ENCODE results near the gene WDR41. TPM values are rescaled to one million over a fixed set of nuclear protein-coding genes. Genes with fewer than 3 reads are reported as not detected.
A peak's percentile ranks its signal among the peaks of the same experiment; 100 is the strongest.

WDR41 gene
- total RNA-seq, 1 donor = 81.3 TPM

- DNase-seq (ENCODE audit: low read depth) = no peak
- TF ChIP-seq CTCF (IDR thresholded peaks at IDR 0.05; ENCODE audit: insufficient read depth, low read length) = no peak
- no peak overlapping the region for H3K4me3 ChIP-seq (ENCODE audit: low read depth, low read length)
These were observed 47.8 kb downstream of the WDR41 start for GRCh38 chr5:77444356-77444755.

GRCh38 chr5:77443670-77444069, 48.4 kb downstream of the WDR41 start:
- no peak for DNase-seq (ENCODE audit: low read depth)
- no peak overlapping the region for H3K4me3 ChIP-seq (ENCODE audit: low read depth, low read length)
- no peak for TF ChIP-seq CTCF (IDR thresholded peaks at IDR 0.05; ENCODE audit: insufficient read depth, low read length)

- H3K4me3 ChIP-seq (ENCODE audit: low read depth, low read length) = no peak overlapping the region
- TF ChIP-seq CTCF (IDR thresholded peaks at IDR 0.05; ENCODE audit: insufficient read depth, low read length) = no peak
- DNase-seq (ENCODE audit: low read depth) = no peak
These were observed 54.0 kb downstream of the WDR41 start for GRCh38 chr5:77438071-77438470.

- no peak for DNase-seq (ENCODE audit: low read depth)
- TF ChIP-seq CTCF (IDR thresholded peaks at IDR 0.05; ENCODE audit: insufficient read depth, low read length) = no peak
- no peak overlapping the region for H3K4me3 ChIP-seq (ENCODE audit: low read depth, low read length)
These were observed 54.9 kb downstream of the WDR41 start for GRCh38 chr5:77437194-77437593.

GRCh38 chr5:77431719-77432118, 60.4 kb downstream of the WDR41 start:
- no peak for TF ChIP-seq CTCF (IDR thresholded peaks at IDR 0.05; ENCODE audit: insufficient read depth, low read length)
- no peak overlapping the region for H3K4me3 ChIP-seq (ENCODE audit: low read depth, low read length)
- no peak for DNase-seq (ENCODE audit: low read depth)

- DNase-seq (ENCODE audit: low read depth) = peak; percentile 24
- no peak overlapping the region for H3K4me3 ChIP-seq (ENCODE audit: low read depth, low read length)
- no peak for TF ChIP-seq CTCF (IDR thresholded peaks at IDR 0.05; ENCODE audit: insufficient read depth, low read length)
These were observed 60.8 kb downstream of the WDR41 start for GRCh38 chr5:77431286-77431685.

- TF ChIP-seq CTCF (IDR thresholded peaks at IDR 0.05; ENCODE audit: insufficient read depth, low read length) = no peak
- no peak for DNase-seq (ENCODE audit: low read depth)
- H3K4me3 ChIP-seq (ENCODE audit: low read depth, low read length) = no peak overlapping the region
These were observed 61.4 kb downstream of the WDR41 start for GRCh38 chr5:77430726-77431125.

Measured in fibroblast of the aortic adventitia (primary cell).